Neuron (in vitro differentiated cells): ENCODE data around the gene METTL23.

ENCODE experiments used
- H2AFZ ChIP-seq: one replicate; pipeline ENCODE4 v1.6.1; 2013; ENCODE audit warnings: low read depth, mild to moderate bottlenecking, inconsistent platforms, low read length, moderate library complexity
- H3K27me3 ChIP-seq: one replicate; pipeline ENCODE4 v1.6.1; 2013; ENCODE audit warnings: low read length; ENCODE audit not compliant: insufficient read depth
- H3K36me3 ChIP-seq: one replicate; pipeline ENCODE4 v1.6.1; 2013; ENCODE audit warnings: low read length; ENCODE audit not compliant: insufficient read depth
- H3K4me1 ChIP-seq: one replicate; pipeline ENCODE4 v1.6.1; 2013; ENCODE audit warnings: low read length; ENCODE audit not compliant: insufficient read depth
- H3K4me3 ChIP-seq: 2 replicates; pipeline ENCODE4 v1.5.1; 2013; ENCODE audit warnings: mild to moderate bottlenecking, low read length, moderate library complexity
- H3K9me3 ChIP-seq: one replicate; pipeline ENCODE4 v1.6.1; 2013; ENCODE audit warnings: low read length

METTL23 gene

DNA sequence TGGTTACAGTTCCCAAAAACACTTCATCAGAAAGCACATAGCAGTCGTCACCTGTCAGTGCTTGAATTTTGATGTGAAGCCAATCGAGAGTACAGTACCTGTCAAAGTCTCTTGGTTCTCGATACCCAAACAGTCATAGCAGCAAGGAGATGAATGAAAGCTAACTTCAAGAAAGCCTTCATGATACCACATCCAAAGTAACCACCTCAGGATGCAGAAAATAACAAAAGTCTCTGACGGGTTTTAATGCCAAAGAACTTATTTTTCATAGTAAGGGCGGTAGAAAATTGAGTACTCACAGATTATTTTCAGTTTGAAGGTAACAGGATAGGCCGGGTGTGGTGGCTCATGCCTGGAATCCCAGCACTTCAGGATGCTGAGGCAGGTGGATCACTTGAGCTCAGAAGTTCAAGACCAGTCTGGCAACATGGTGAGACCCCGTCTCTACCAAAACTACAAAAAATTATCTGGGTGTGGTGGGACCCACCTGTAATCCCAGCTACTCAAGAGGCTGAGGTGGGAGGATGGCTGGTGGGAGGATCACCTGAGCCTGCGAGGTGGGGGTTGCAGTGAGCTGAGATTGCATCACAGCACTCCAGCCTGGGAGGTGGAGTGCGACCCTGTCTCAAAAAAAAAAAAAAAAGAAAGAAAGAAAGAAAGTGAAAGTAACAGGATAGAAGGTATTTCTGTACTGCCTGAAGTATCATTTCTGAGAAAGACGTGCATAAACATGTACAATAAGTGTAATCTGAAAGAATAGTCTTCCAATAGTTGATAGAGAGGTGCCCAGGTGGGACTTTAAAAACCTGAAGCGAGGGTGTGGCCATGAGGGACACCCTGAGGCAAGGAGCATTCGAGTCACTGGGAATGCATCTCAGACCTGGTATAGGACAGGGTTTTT lies 26.7 kb downstream of the METTL23 start:
- Histone ChIP-seq H3K27me3 (no peaks in the 10 kb centered on the region), H3K9me3 (peaks cover 2% of the 10 kb centered on the region), H3K36me3 (peaks cover 7% of the 10 kb centered on the region), H3K4me1 (peaks cover 4% of the 10 kb centered on the region), H2AFZ (no peak overlapping the region), H3K4me3 (no peak overlapping the region)

DNA sequence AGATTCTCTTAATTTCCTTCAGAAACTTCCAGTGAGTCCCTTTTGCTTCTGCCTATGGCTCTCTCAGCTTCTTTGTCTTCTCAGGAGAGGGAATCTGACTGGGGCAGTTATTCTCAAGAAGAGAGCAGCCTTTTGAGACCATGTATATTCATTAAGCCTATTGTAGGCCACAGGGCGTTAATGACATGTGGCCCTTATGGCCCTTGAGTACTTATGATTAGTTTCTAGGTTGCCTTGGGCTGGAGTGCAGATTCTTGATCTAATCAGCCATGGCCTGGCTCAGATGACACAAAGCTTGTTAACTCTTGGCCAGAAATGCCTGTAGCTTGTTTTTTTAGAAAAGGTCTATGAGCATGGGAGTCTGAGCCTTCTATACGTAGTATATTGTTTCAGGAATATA lies 28.6 kb downstream of the METTL23 start:
- no peak overlapping the region for H2AFZ ChIP-seq

DNA sequence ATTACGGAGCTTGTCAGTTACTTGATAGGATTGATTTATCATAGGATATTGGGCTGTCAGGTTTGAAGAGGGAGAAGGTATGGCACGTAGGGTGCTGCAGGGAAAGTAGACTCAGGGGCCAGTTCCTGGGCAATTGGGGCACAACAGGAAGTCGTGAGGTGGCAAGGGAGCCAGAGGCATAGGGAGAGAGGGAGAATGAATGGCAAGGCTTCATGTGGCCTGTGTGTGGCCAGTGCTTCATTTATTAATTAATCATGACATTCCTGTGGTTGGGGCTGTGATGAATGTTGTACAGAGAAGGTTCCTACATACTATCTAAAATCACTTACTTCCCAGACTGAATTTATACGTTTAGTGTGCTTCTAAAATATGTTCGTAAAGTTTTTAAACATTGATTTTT lies 30.6 kb downstream of the METTL23 start:
- H3K4me1 ChIP-seq = peaks cover 4% of the 10 kb centered on the region
- no peak overlapping the region for H3K4me3 ChIP-seq
- H3K27me3 ChIP-seq = no peaks in the 10 kb centered on the region
- no peak overlapping the region for H2AFZ ChIP-seq
- peaks cover 5% of the 10 kb centered on the region for H3K9me3 ChIP-seq
- H3K36me3 ChIP-seq = peaks cover 7% of the 10 kb centered on the region

More for the DNA sequence above, 28.6 kb downstream of the METTL23 start:
- Histone ChIP-seq H3K9me3 (peaks cover 2% of the 10 kb centered on the region), H3K4me1 (peaks cover 4% of the 10 kb centered on the region), H3K36me3 (peaks cover 7% of the 10 kb centered on the region), H3K27me3 (no peaks in the 10 kb centered on the region), H3K4me3 (no peak overlapping the region)

DNA sequence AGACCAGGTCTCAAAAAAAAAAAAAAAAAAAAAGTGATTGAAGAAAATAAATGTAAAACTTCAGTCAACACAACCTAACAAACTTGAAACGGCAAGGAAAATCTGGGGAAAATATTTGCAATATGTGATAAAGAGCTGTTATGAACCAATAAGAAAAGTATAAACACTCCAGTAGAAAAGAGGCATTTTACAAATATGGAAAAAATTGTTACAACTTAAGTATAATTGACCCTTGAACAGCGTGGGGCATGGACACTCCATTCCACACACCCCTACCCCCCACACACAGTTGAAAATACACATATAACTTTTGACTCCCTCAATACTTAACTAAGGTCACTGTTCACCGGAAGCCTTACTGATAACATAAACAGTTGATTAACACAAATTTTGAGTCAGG lies 31.9 kb downstream of the METTL23 start:
- Histone ChIP-seq H2AFZ (no peak overlapping the region), H3K4me3 (no peak overlapping the region), H3K4me1 (peaks cover 4% of the 10 kb centered on the region), H3K27me3 (no peaks in the 10 kb centered on the region), H3K36me3 (peaks cover 7% of the 10 kb centered on the region), H3K9me3 (peaks cover 5% of the 10 kb centered on the region)

DNA sequence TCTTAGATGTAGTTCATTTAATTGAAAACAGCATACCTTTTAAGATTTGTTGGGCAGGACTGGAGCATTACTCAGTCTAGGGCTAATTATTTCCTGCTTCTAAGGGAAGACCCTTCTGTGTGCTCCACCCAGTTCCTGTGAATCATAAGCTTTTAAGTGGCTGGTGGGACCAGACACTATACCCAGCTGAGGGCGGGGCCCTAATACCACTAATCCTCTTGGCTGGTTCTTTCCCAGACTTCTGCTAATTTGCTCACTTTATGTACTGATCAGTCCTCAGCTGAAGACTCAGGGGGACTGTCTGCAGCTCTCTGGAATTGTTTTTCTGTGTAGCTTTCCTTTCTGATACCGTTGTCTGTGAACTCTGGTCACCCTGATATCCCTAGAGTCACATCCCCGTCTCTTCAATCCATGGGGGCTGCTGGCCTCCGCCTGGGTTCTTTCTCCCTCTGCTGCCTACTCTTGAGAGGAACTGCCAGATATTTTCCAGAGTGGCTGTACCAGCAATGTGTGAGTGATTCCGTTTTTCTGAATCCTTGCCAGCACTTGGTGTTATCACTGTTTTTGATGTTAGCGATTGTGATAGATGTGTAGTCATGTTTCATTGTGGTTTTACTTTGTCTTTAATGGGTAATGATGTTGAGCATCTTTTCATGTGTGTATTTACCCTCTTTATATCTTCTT lies 46.3 kb downstream of the METTL23 start:
- Histone ChIP-seq H2AFZ (no peak overlapping the region), H3K36me3 (peaks cover 23% of the 10 kb centered on the region), H3K4me3 (no peak overlapping the region), H3K4me1 (no peaks in the 10 kb centered on the region), H3K27me3 (no peaks in the 10 kb centered on the region), H3K9me3 (peaks cover 3% of the 10 kb centered on the region)

DNA sequence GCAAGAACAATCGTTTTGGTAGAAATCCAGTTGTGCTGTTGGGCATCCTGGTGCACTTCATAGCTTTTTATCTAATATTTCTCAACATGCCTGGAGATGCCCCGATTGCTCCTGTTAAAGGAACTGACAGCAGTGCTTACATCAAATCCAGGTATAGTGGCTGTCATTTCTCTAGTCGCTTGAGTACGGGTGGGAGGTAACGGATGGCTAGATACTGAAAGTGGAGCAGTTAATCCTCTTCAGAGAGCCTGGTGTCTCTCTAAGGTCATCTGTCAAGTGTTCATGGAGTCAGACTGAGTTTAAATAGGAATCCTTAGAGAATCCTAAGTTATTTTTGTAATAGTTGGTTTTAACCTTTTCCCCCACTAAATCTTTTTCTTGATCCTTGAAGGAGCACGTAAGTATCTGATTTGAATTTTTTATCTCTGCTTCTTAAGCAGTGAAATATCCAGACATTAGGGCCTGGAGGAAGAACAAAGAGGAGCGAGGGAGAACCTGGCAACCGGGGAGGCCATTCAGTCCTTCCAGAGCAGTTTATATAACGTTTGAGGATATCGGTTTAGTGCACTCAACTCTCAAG lies 48.5 kb downstream of the METTL23 start:
- no peaks in the 10 kb centered on the region for H3K27me3 ChIP-seq
- H3K36me3 ChIP-seq = peaks cover 23% of the 10 kb centered on the region
- H3K9me3 ChIP-seq = no peaks in the 10 kb centered on the region
- H3K4me3 ChIP-seq = no peak overlapping the region
- H3K4me1 ChIP-seq = no peaks in the 10 kb centered on the region
- no peak overlapping the region for H2AFZ ChIP-seq

DNA sequence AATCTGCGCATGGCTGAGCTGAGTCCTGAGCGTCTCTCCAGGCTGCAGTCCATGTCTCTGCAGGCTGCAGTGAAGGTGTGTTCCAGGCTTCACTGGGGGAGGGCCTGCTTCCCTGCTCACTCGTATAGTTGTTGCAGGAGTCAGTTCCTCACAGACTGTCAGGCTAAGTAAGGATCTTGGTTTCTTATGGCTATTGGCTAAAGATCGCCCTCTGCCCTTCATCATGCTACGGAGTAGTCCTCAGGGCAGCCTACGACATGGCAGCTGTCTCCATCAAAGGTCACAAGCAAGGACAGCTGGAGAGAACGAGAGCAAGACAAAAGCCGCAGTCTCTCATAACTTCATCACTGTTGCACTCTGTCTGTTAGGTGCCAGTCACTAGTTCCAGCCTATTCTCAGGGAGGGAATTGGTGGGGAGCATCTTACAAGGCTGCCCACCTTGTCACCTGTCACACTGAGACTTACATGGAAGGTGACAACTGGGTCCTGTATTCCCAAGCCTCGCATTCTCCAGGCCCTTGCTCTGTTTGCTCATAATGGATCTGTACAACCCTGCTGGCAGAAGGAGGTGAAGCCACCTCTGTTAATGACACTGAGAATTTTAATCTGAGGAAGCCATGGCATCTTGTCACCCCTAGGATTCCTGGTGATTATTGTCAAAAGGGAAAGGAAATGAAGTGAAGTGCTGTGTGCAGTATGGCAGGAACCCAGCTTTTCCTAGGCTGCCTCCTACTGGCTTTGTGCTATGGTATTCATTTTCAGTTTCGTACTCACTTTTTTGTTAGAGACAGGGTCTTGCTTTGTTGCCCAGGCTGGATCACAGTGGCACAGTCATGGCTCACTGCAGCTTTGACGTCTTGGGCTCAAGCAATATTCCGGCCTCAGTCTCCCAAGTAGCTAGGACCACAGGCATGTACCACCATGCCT lies 54.7 kb downstream of the METTL23 start:
- Histone ChIP-seq H3K4me3 (no peak overlapping the region), H2AFZ (no peak overlapping the region), H3K9me3 (no peaks in the 10 kb centered on the region), H3K36me3 (peaks cover 14% of the 10 kb centered on the region), H3K4me1 (no peaks in the 10 kb centered on the region), H3K27me3 (no peaks in the 10 kb centered on the region)

DNA sequence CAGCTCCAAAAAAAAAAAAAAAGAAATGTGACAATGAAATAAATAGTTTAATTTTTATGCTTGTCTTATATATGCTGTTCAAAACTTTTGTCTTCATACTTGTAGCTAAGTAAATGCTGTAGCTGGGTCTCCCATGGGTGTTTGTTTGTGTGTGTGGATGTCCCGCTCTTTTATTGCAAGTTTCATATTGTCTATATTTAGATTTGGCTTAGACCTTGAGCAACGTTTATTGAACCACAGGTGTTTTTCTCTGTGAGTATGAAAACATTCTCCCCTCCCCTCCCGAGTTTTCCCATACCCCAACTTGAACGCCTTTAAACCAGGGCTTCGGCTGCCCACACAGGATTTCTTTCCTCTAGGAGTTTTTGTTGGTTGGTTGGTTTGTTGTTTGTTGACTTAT lies 56.5 kb downstream of the METTL23 start:
- no peak overlapping the region for H3K4me3 ChIP-seq
- no peak overlapping the region for H2AFZ ChIP-seq
- H3K4me1 ChIP-seq = no peaks in the 10 kb centered on the region
- H3K36me3 ChIP-seq = peaks cover 5% of the 10 kb centered on the region
- H3K9me3 ChIP-seq = no peaks in the 10 kb centered on the region
- H3K27me3 ChIP-seq = no peaks in the 10 kb centered on the region
